GM12878 (cell line): ENCODE results near the gene IL1RAP. TPM values are rescaled to one million over a fixed set of nuclear protein-coding genes. Genes with fewer than 3 reads are reported as not detected.

Source experiments
- ATAC-seq: fragments of 200-7000 bp; cut with Tn5 transposase; 3 replicates; pipeline ENCODE4 v1.9.1; 2020; ENCODE audit warnings: mild to moderate bottlenecking, moderate library complexity
- BruUV-seq: library from RNA; stranded (reverse); fragments of 400-500 nt; replicated peaks from 2 replicates; lab custom pipeline; 2021; lab: Mats Ljungman, UMichigan
- CTCF ChIA-PET: fragments of 300-600 bp; sonication (Branson Sonifier 250); formaldehyde crosslinking; extraction: SDS; loops from one replicate; lab custom pipeline; 2021; ENCODE audit warnings: inconsistent platforms; lab: Yijun Ruan, JAX
- POLR2A ChIA-PET: fragments of 350-600 bp; formaldehyde crosslinking; extraction: SDS; loops from one replicate; lab custom pipeline; 2021; ENCODE audit warnings: inconsistent platforms; lab: Charles Lee
- RAD21 ChIA-PET: fragments of 300-600 bp; sonication (Branson Sonifier 250); formaldehyde crosslinking; loops from one replicate; lab custom pipeline; 2023; ENCODE audit warnings: antibody characterized with exemption; ENCODE audit not compliant: unreplicated experiment; lab: Charles Lee
- SMC1A ChIA-PET: fragments of 300-600 bp; sonication (Branson Sonifier 250); formaldehyde crosslinking; loops from one replicate; lab custom pipeline; 2023; ENCODE audit not compliant: unreplicated experiment, uncharacterized antibody; lab: Charles Lee
- DNase-seq: peaks from one replicate; pipeline ENCODE4 v3.0.0-alpha.2; 2011; ENCODE audit warnings: low read depth, low spot score
- FAIRE-seq: peaks from 3 replicates; lab custom pipeline; 2011; peaks lifted over from hg19 to GRCh38; lab: Jason Lieb, UNC
- H2AFZ ChIP-seq: 2 replicates; pipeline ENCODE4 v1.6.0; 2011; ENCODE audit warnings: low read depth, low read length, control low read depth; ENCODE audit not compliant: control insufficient read depth
- H3K27ac ChIP-seq: 2 replicates; pipeline ENCODE4 v1.5.1; 2011; ENCODE audit warnings: control low read depth; ENCODE audit not compliant: control insufficient read depth, insufficient read depth
- H3K27me3 ChIP-seq, 2 experiments: replicated peaks in 1 of 2; 2 replicates each; pipeline versions ENCODE4 v1.6.0 to v1.6.1; 2011; ENCODE audit warnings: low read length in 1 of 2; ENCODE audit not compliant: control insufficient read depth in 2 of 2, insufficient read depth in 2 of 2
- H3K36me3 ChIP-seq, 2 experiments: 2 replicates each; pipeline ENCODE4 v1.5.1; 2011; ENCODE audit warnings: low read length in 1 of 2; ENCODE audit not compliant: control insufficient read depth in 2 of 2, insufficient read depth in 2 of 2
- H3K4me1 ChIP-seq: 2 replicates; pipeline ENCODE4 v1.6.1; 2011; ENCODE audit warnings: mild to moderate bottlenecking, low read length, moderate library complexity, mixed read lengths; ENCODE audit not compliant: control insufficient read depth, insufficient read depth
- H3K4me2 ChIP-seq: 2 replicates; pipeline ENCODE4 v1.6.0; 2011; ENCODE audit warnings: control low read depth; ENCODE audit not compliant: control insufficient read depth, insufficient read depth
- H3K4me3 ChIP-seq: fragments of 200-600 bp; sonication (generic); 2 replicates; pipeline ENCODE4 v1.5.1; 2016
- H3K79me2 ChIP-seq: 2 replicates; pipeline ENCODE4 v1.6.0; 2011; ENCODE audit warnings: low read length; ENCODE audit not compliant: control insufficient read depth, insufficient read depth
- H3K9ac ChIP-seq: 2 replicates; pipeline ENCODE4 v1.8.0; 2011; ENCODE audit warnings: low read length, control low read depth, mixed read lengths; ENCODE audit not compliant: control insufficient read depth, insufficient read depth
- H3K9me3 ChIP-seq: replicated peaks from 3 replicates; pipeline ENCODE4 v1.5.1; 2011; ENCODE audit warnings: mild to moderate bottlenecking, low read length; ENCODE audit not compliant: control insufficient read depth, insufficient read depth
- H4K20me1 ChIP-seq: 2 replicates; pipeline ENCODE4 v1.6.0; 2011; ENCODE audit not compliant: control insufficient read depth, insufficient read depth
- EZH2 ChIP-seq: IDR thresholded peaks from 2 replicates; pipeline ENCODE4 v1.6.1; 2012; ENCODE audit warnings: low read depth, mild to moderate bottlenecking, control low read depth, inconsistent platforms, low read length, borderline replicate concordance; ENCODE audit not compliant: control insufficient read depth
- IRF4 ChIP-seq: IDR thresholded peaks from 2 replicates; pipeline ENCODE4 v1.6.1; 2011; ENCODE audit warnings: low read depth, low read length
- SMARCA5 ChIP-seq: fragments of 450-650 bp; IDR thresholded peaks from 2 replicates; pipeline ENCODE4 v1.6.1; 2017; ENCODE audit warnings: mild to moderate bottlenecking
- WGBS: methylation state at CpG from one replicate; pipeline ENCODE4 v1.1.6; 2016; ENCODE audit warnings: low lambda C conversion rate; ENCODE audit not compliant: insufficient replicate concordance, insufficient coverage; ENCODE audit errors: missing lambda C conversion rate; 5-methylcytosine and 5-hydroxymethylcytosine counted together
- in situ Hi-C: fragments of 300-500 bp; cut with MboI; formaldehyde crosslinking; loops from 9 replicates; pipeline ENCODE4 v1.14.3; 2018; ENCODE audit warnings: mixed read lengths
- intact Hi-C: fragments of 100-400 bp; cut with micrococcal nuclease; formaldehyde crosslinking; loops from one replicate; pipeline ENCODE4 v1.14.2; 2022; ENCODE audit not compliant: unreplicated experiment
- polyA plus RNA-seq, 11 experiments: library from polyadenylated mRNA; depleted of rRNA in 4 of 11; unstranded in 6 of 11; stranded (reverse) in 5 of 11; fragments of >200 nt; fragmentation: Nextera tagmentation in 4 of 11; fragmentation: Illumina TruSeq in 1 of 11; extraction: Ambion mirVana in 4 of 11; extraction: Trizol in 1 of 11; gene quantifications; 1 replicate in 1 of 11; 2 replicates in 10 of 11; pipeline versions ENCODE4 v1.2.1 to v1.2.3, GENCODE V29; 2011 to 2016; ENCODE audit warnings: inconsistent platforms in 2 of 11, missing spikeins in 2 of 11, low read depth in 1 of 11
- total RNA-seq, 4 experiments: library from RNA; depleted of rRNA in 3 of 4; stranded (reverse); fragments of >200 nt in 3 of 4; fragmentation: Illumina TruSeq in 1 of 4; extraction: Trizol in 1 of 4; gene quantifications; 2 replicates each; pipeline versions ENCODE4 v1.2.1 to v1.2.3, GENCODE V29; 2013 to 2021
- TF ChIP-seq, protein P1 (sequence below): IDR thresholded peaks from 2 replicates; pipeline ENCODE4 v1.6.1; 2011; ENCODE audit warnings: borderline replicate concordance, low read depth, mild to moderate bottlenecking, moderate library complexity, mixed read lengths, low read length; ENCODE audit not compliant: insufficient read depth; ENCODE audit errors: extremely low read length
- TF ChIP-seq, protein P2 (sequence below): IDR thresholded peaks from 2 replicates; pipeline ENCODE4 v1.6.1; 2012; ENCODE audit warnings: low read depth, low read length, improper control_type of control experiment

IL1RAP gene
- total and polyA plus RNA-seq, 10 of the 15 experiments (the other 5 are each of a cell fraction or from before 2014, with no cell fraction given), result 0.17 to 1.0 (median 0.44) TPM; not detected in 1

DNA sequence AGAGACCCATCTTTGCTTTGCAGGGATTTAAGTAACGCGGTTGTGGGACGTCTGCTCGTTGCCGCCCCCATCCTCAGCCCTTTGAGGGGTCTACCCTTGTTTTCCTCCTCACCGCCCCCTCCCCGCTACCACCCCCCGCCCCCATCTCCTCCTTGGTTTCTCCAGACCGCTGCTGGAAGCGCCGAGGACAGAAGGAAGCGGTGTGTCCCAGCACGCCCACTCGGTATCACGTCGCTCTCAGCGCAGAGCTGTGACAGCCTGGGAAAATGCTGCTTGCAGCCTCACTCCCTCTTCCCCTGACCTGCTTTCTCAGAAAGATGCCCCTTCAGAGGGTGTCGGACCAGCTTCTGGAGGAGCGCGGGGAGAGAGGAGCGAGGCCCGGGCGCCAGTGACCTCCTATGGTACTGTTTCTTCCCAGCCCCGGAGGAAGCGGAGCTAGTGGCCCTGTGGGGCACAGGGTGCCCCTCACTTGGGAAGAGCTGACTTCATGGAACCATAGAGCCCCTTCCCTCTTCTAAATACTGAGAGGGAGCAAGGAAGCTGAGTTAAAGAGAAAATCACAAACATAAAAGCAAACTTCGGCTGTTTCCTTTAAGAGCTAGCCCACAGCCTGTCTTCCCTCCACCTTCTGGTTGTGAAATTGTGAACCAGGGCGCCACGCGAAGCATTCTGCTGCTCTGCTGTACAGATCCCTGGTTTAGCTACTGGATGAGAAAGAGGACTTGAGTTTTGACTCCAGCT lies 698 bp downstream of the IL1RAP start:
- in situ Hi-C loops, result no loop called here
- Histone ChIP-seq H3K4me1 (no peaks in the 10 kb centered on the region), H4K20me1 (no peaks in the 10 kb centered on the region), H3K9me3 (no peaks in the 10 kb centered on the region; the same call in 2 of the 3 replicates), H2AFZ (peak overlapping the region; percentile 91), H3K4me3 (peak overlapping the region; percentile 73), H3K4me2 (peak overlapping the region; percentile 98), H3K9ac (no peak overlapping the region; the same call in 1 of the 2 replicates), H3K79me2 (no peaks in the 10 kb centered on the region), H3K36me3 (no peaks in the 10 kb centered on the region), H3K27ac (no peak overlapping the region), H3K27me3 (no peaks in the 10 kb centered on the region; a peak in 1 of 4 replicates)
- no TSS peak for BruUV-seq
- ChIA-PET CTCF (interaction anchor here (0.7 to 1.5 kb wide), 8 partner anchors 29 to 554 kb away, joined by 3 to 6 read pairs (median 3); no protein-coding TSS in a partner anchor), RAD21 (interaction anchor here (1.2 kb wide), 1 partner anchor 90 kb away, joined by 3 read pairs; no protein-coding TSS in a partner anchor), POLR2A (no interaction called here), SMC1A (interaction anchor here (0.6 to 1.1 kb wide), 5 partner anchors 23 to 651 kb away, joined by 3 to 5 read pairs (median 3); no protein-coding TSS in a partner anchor)
- DNase-seq (no peak), FAIRE-seq (no peak), ATAC-seq (peak; percentile 38)
- TF ChIP-seq SMARCA5, result no peak
- TF ChIP-seq, protein P1, sequence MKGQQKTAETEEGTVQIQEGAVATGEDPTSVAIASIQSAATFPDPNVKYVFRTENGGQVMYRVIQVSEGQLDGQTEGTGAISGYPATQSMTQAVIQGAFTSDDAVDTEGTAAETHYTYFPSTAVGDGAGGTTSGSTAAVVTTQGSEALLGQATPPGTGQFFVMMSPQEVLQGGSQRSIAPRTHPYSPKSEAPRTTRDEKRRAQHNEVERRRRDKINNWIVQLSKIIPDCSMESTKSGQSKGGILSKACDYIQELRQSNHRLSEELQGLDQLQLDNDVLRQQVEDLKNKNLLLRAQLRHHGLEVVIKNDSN, result no peak
- TF ChIP-seq EZH2, result no peak
- TF ChIP-seq, protein P2, sequence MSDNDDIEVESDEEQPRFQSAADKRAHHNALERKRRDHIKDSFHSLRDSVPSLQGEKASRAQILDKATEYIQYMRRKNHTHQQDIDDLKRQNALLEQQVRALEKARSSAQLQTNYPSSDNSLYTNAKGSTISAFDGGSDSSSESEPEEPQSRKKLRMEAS, result no peak
- TF ChIP-seq IRF4, result no peak
- intact Hi-C loops, result no loop called here
- 13% methylated on average over 15 of the region's 29 CpGs for WGBS
